Measurements from ENCODE around the gene C18orf63.
A peak's percentile ranks its signal among the peaks of the same experiment; 100 is the strongest.
"Not testable (repeated sequence)": the region's sequence is repeated elsewhere in the genome, so short reads cannot be mapped to it uniquely, and the experiment has no call there.

Gene C18orf63

GRCh38 chr18:74286106-74286855 is 29.4 kb upstream of the C18orf63 start:
- DNase-seq (ENCODE audit: low read depth in 1 of 2, low spot score in 1 of 2), result no peak

- DNase-seq (ENCODE audit: low read depth in 1 of 2, low spot score in 1 of 2), result no peak
These were observed 28.8 kb upstream of the C18orf63 start for GRCh38 chr18:74286856-74287255.

- DNase-seq (ENCODE audit: low read depth in 1 of 2, low spot score in 1 of 2), result no peak
These were observed 27.6 kb upstream of the C18orf63 start for GRCh38 chr18:74288041-74288440.

- no peak for DNase-seq (ENCODE audit: low read depth in 1 of 2, low spot score in 1 of 2)
These were observed 26.9 kb upstream of the C18orf63 start for GRCh38 chr18:74288730-74289129.

GRCh38 chr18:74289137-74289536 is 26.5 kb upstream of the C18orf63 start:
- DNase-seq (ENCODE audit: low read depth in 1 of 2, low spot score in 1 of 2), result no peak

GRCh38 chr18:74290021-74290420 is 25.6 kb upstream of the C18orf63 start:
- no peak for DNase-seq (ENCODE audit: low read depth in 1 of 2, low spot score in 1 of 2)

- no peak for DNase-seq (ENCODE audit: low read depth in 1 of 2, low spot score in 1 of 2)
These were observed 24.7 kb upstream of the C18orf63 start for GRCh38 chr18:74290794-74291471.

- DNase-seq (ENCODE audit: low read depth in 1 of 2, low spot score in 1 of 2), result no peak
These were observed 24.2 kb upstream of the C18orf63 start for GRCh38 chr18:74291472-74291770.

- DNase-seq (ENCODE audit: low read depth in 1 of 2, low spot score in 1 of 2), result peak; percentile 97 to 98
These were observed 23.7 kb upstream of the C18orf63 start, which contains the start of gene CYB5A for GRCh38 chr18:74291771-74292540. CYB5A (minus strand) TSS chr18:74291963; CDS start chr18:74291875, 88 bp downstream.

GRCh38 chr18:74292541-74292858 is 23.1 kb upstream of the C18orf63 start:
- DNase-seq (ENCODE audit: low read depth in 1 of 2, low spot score in 1 of 2), result no peak

- not testable (repeated sequence) for DNase-seq (ENCODE audit: low read depth in 1 of 2, low spot score in 1 of 2)
These were observed 22.7 kb upstream of the C18orf63 start for GRCh38 chr18:74292982-74293381.

GRCh38 chr18:74294526-74294925 is 21.1 kb upstream of the C18orf63 start:
- no peak for DNase-seq (ENCODE audit: low read depth in 1 of 2, low spot score in 1 of 2)

- DNase-seq (ENCODE audit: low read depth in 1 of 2, low spot score in 1 of 2), result no peak
These were observed 16.5 kb upstream of the C18orf63 start for GRCh38 chr18:74299162-74299561.

- DNase-seq (ENCODE audit: low read depth in 1 of 2, low spot score in 1 of 2), result no peak
These were observed 15.9 kb upstream of the C18orf63 start for GRCh38 chr18:74299746-74300145.

- DNase-seq (ENCODE audit: low read depth in 1 of 2, low spot score in 1 of 2), result no peak
These were observed 12.3 kb upstream of the C18orf63 start for GRCh38 chr18:74303306-74303705.

- DNase-seq (ENCODE audit: low read depth in 1 of 2, low spot score in 1 of 2), result no peak
These were observed 11.7 kb upstream of the C18orf63 start for GRCh38 chr18:74303936-74304335.

GRCh38 chr18:74310411-74310810 is 5.2 kb upstream of the C18orf63 start:
- no peak for DNase-seq (ENCODE audit: low read depth in 1 of 2, low spot score in 1 of 2)

- DNase-seq (ENCODE audit: low read depth in 1 of 2, low spot score in 1 of 2), result no peak
These were observed 4.6 kb upstream of the C18orf63 start for GRCh38 chr18:74311000-74311399.

- DNase-seq (ENCODE audit: low read depth in 1 of 2, low spot score in 1 of 2), result no peak
These were observed 728 bp upstream of the C18orf63 start for GRCh38 chr18:74314759-74315463.

- no peak for DNase-seq (ENCODE audit: low read depth in 1 of 2, low spot score in 1 of 2)
These were observed 875 bp downstream of the C18orf63 start for GRCh38 chr18:74316257-74317170.

- DNase-seq (ENCODE audit: low read depth in 1 of 2, low spot score in 1 of 2), result no peak
These were observed 10.6 kb downstream of the C18orf63 start for GRCh38 chr18:74326231-74326630.

Measured in stimulated activated CD4-positive, alpha-beta T cell treated with anti-CD3 and anti-CD28 coated beads, Interleukin-15, amount 100 ng/mL, for 1 hour (primary cell).